Cardiac fibroblast (primary cell): ENCODE measurements around the gene RPS27.

Experiments used
- DNase-seq, 2 donors: peaks; one replicate each; pipeline versions ENCODE4 v3.0.0 to v3.0.0-alpha.2; 2010; ENCODE audit warnings: low read depth in 2 of 2
- H3K4me3 ChIP-seq, 2 donors: replicated peaks in 1 of 2; 1 replicate in 1 of 2; 2 replicates in 1 of 2; pipeline ENCODE4 v1.5.1; 2011; ENCODE audit warnings: low read depth in 2 of 2, low read length in 2 of 2, mild to moderate bottlenecking in 2 of 2, moderate library complexity in 1 of 2
- TF ChIP-seq, protein P1 (sequence below): IDR thresholded peaks from one replicate; pipeline ENCODE4 v1.5.1; 2011; ENCODE audit warnings: low read depth, mild to moderate bottlenecking, low read length, inconsistent platforms

RPS27 gene

DNA sequence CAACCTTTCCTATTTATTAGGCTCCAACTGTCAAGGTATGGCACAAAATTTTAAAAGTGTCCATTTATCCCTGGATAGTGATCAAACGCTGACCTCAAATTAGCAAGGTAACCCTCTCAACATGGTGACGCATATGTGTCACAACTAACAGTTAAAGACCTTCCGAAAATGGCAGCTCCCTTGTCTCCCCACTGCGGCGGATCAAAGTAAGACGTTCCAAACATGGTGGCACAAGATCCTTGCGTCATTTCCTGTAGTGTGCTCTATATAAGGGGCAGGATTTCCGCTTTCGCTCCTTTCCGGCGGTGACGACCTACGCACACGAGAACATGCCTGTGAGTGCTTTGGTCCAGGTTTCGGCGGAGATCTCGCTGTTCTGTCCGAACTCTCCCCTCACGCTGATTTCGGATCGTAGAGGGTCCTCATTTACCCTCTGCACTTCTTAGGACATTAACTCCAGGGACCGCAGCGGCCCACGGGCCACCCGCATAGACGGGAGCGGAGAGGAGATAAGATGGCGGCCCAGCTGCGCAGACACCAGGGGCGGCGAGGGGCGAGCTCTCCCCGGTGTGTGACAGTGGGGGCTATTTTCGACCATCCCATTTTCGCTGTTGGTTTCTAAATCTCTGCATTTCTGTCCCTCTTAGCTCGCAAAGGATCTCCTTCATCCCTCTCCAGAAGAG is at the start of gene RPS27:
RPS27 (plus strand) TSS at position 295 of the 683 bp plus-strand sequence; CDS start at position 330, 35 bp downstream.
- peak within 1 kb of the TSS; percentile 79 to 93 for H3K4me3 ChIP-seq
- peak; percentile 99 for DNase-seq
- TF ChIP-seq, protein P1, sequence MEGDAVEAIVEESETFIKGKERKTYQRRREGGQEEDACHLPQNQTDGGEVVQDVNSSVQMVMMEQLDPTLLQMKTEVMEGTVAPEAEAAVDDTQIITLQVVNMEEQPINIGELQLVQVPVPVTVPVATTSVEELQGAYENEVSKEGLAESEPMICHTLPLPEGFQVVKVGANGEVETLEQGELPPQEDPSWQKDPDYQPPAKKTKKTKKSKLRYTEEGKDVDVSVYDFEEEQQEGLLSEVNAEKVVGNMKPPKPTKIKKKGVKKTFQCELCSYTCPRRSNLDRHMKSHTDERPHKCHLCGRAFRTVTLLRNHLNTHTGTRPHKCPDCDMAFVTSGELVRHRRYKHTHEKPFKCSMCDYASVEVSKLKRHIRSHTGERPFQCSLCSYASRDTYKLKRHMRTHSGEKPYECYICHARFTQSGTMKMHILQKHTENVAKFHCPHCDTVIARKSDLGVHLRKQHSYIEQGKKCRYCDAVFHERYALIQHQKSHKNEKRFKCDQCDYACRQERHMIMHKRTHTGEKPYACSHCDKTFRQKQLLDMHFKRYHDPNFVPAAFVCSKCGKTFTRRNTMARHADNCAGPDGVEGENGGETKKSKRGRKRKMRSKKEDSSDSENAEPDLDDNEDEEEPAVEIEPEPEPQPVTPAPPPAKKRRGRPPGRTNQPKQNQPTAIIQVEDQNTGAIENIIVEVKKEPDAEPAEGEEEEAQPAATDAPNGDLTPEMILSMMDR = no peak

DNA sequence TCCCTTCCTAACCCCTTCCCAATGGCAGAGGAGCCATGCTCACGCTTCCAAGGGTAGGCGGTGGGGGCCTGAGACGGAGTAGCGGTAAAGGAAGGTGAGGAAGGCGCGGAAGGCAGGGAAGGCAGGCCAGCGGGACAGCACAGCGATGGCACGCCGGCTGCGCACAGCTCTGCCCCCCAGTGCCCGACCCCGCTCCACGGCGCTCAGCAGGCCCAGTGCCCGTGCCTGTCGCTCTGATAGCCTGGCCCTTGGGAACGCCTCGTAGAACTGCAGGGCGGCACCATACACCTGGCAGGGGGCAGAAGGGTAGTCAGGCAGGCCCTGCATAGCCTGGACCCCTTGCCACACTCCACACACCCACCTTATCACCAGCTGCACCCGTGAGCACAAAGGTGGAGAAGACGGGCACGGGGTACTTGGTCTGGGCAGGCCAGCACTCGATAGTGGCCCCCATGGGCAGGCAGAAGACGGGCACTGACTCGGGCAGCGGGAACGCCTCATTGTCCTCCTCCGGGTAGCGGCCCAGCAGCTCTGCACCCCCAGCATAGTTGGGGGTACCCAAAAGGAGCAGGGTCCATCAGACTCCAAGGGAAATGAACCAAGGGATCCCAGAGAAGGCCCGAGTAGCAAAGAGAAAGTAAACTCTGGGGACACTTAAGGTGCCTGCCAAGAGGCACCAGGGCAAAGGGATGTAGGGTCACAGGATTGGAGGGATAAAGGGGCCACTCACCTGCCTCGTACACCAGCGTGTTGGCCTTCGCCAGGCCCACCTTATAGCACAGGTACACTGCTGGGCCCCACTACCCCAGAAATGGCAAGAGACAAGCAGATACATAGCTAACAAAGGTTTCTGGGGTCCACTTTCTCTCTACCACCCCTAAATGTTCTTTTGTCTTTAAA is 48.5 kb upstream of the RPS27 start:
- DNase-seq = no peak

DNA sequence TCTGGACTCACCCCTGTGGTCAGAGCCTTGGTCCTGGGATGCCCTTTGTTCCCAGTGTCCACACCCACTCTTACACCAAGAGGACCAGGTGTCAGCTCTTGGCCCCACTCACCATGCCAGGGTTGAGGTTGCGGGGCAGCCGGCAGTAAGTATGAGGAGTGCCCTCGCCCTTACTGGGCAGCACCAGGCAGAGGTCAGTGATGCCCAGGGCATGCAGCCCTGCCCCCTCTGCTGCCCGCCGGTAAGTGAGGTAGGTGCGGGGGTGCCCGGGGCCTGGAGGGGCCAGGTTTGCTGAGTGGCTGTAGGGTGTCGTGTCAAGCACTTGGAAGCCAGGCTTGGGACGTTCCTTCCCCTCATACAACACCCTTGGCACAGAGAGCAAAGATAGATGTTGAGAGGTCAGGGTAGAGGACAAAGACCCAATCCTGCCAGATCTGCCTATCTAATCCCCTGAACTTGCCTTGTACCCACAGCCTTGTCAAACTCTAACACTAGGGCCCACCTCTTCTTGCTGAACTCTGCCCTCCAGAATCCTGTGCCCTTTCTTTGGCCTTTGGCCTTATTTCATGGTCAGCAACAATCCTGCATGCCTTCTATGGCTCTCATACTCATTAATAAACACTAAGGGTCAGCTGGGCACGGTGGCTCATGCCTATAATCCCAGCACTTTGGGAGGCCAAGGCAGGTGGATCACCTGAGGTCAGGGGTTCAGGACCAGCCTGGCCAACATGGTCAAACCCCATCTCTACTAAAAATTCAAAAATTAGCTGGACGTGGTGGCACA is 47.6 kb upstream of the RPS27 start:
- DNase-seq = no peak
- no peak overlapping the region for H3K4me3 ChIP-seq
- TF ChIP-seq, protein P1 = no peak

More for the DNA sequence above, 48.5 kb upstream of the RPS27 start:
- TF ChIP-seq, protein P1 = no peak
- no peak overlapping the region for H3K4me3 ChIP-seq

DNA sequence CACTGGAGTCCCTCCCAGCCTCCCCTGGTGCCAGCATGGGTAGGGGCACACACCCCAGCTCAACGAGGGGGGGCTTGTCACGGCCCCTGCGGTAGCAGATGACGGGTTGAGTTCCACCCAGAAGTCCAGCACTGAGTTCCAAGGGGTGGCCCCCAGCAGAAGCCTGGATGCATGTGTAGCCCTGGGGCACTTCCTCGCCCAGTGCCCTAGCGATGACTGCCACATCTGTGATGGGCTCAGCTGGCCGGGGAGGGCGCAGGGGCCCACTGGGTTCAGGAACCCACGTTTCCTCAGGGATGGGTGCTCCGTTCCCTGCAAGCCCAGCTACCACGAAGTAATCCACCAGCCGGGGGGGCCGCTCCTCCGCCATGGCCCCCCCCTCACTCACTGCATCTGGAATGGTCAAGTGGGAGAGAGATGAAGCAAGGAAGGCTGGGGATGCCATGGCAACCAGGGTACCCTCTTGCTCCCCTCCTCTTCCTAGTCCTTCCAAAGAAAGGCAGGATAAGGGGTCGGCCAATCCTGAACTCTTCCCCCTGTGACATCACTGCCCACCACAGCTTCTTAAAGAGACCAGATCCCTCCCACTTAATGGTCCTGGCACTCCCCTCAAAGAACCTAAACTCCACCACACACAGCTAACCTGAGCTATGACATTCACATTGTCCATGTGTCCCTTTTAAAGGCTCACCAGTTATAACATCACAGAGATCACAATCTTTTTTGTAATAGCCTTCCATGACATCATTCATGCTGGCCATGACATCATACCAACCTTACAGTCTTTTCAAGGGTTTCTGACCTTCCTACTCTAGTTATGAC is 46.3 kb upstream of the RPS27 start:
- TF ChIP-seq, protein P1 = no peak
- peak in 1 of 2 donors; percentile 18 for DNase-seq
- H3K4me3 ChIP-seq = no peak overlapping the region

DNA sequence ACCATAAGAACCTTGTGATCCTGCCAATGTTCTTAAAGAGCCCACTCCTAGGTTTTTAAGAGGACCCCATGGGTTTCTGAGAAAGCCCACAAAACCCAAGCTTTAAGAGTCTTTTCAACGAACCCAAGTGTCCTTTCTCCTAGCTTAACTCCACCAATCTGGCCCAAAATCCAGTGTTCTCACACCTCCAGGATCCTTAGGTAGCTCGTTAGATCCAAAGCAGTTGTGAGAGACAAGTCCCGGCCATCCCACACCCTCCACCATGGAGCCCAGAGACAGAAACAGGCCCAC is 45.8 kb upstream of the RPS27 start:
- no peak for DNase-seq
- peak overlapping the region in 1 of 2 donors; percentile 77 for H3K4me3 ChIP-seq
- TF ChIP-seq, protein P1 = no peak
